ENCODE data around the gene WWOX.

The WWOX gene

DNA sequence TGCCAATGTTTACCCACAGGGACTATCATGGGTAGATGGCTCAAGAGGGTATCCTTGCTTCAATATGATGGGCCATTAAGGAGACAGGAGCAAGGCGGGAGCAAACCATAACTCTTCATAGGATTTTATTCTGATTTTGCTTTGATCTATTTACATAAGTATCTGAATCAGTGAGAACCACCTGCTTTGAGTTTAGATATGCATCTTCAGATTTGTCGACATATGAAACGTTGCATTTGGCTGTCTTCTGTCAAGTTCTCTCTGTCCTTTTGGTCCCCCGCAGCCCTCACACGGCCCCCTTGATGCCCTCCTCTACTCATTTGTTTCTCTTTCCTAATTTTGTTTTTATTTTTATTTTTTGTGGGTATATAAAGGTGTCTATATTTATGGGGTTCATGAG is 16.2 kb downstream of the WWOX start:
- Histone ChIP-seq H3K79me2 (ENCODE audit: insufficient read depth, low read length) (no peaks in the 10 kb centered on the region), H3K4me1 (ENCODE audit: insufficient read depth, low read length) (no peaks in the 10 kb centered on the region), H3K27ac (ENCODE audit: low read length) (no peak overlapping the region), H3K4me2 (ENCODE audit: insufficient read depth, low read length) (no peak overlapping the region), H3K4me3 (ENCODE audit: low read depth in 1 of 2, low read length in 2 of 2) (no peak overlapping the region), H2AFZ (ENCODE audit: low read depth, low read length) (no peak overlapping the region), H3K9me3 (ENCODE audit: insufficient read depth, low read length, severe bottlenecking) (no peaks in the 10 kb centered on the region), H3K27me3 (ENCODE audit: insufficient read depth, low read length, poor library complexity) (no peaks in the 10 kb centered on the region), H4K20me1 (ENCODE audit: insufficient read depth, low read length) (no peaks in the 10 kb centered on the region; the same call in 1 of the 2 replicates), H3K36me3 (ENCODE audit: insufficient read depth, low read length) (peaks cover 76% of the 10 kb centered on the region), H3K9ac (ENCODE audit: low read depth, low read length) (no peak overlapping the region)
- DNase-seq: no peak
- no peak for ATAC-seq (ENCODE audit: insufficient read depth, low read depth)
- TF ChIP-seq EZH2 (IDR thresholded peaks at IDR 0.05; ENCODE audit: borderline replicate concordance, low read depth, low read length, severe bottlenecking) (no peak), CTCF (IDR thresholded peaks at IDR 0.05; ENCODE audit: borderline replicate concordance, extremely low read depth, low read length, poor library complexity, severe bottlenecking) (no peak)

DNA sequence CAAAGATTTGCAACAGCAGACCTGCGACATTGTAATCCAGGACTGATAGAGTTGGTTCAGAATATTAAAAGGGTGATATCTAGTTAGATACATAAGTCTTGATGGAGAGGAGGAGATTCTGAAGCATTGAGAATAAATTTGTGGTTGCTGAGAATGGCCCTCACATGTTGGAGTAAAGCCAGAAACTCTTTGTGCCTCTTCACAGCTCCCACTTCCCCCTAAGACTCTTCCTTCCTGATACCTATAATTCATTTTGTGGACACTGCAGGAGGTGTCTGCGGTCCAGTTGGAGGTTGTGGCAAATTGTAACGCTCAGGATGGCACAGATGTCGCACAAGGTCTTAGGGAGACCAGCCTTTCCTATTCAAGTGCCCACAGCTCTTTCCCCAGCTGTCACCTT is 17.5 kb downstream of the WWOX start:
- no peaks in the 10 kb centered on the region for H3K9me3 ChIP-seq (ENCODE audit: insufficient read depth, low read length, severe bottlenecking)
- H3K4me1 ChIP-seq (ENCODE audit: insufficient read depth, low read length): no peaks in the 10 kb centered on the region

DNA sequence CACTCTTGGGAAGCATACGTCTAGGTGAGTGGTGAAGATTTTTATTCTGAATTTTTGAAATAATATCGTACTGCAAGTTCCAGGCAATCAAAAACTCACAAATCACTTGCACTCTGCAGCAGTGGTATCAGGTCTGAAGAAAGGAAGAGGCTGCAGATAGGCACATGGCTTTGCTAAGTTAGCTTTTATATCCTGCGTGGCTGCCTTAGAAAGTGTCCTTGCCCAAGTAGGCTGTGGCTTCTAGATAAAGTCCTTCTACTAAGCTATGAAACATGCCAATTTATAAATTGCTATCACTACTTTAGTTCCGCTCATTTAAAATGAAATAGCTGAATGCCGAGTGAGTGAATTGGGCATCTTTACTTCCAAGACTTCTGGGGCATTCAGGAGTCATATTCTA is 17.9 kb downstream of the WWOX start:
- Histone ChIP-seq H3K4me3 (ENCODE audit: low read depth in 1 of 2, low read length in 2 of 2) (no peak overlapping the region), H3K4me1 (ENCODE audit: insufficient read depth, low read length) (no peaks in the 10 kb centered on the region), H3K36me3 (ENCODE audit: insufficient read depth, low read length) (peaks cover 65% of the 10 kb centered on the region), H4K20me1 (ENCODE audit: insufficient read depth, low read length) (no peaks in the 10 kb centered on the region; the same call in 1 of the 2 replicates), H3K27me3 (ENCODE audit: insufficient read depth, low read length, poor library complexity) (no peaks in the 10 kb centered on the region), H3K27ac (ENCODE audit: low read length) (no peak overlapping the region), H3K4me2 (ENCODE audit: insufficient read depth, low read length) (no peak overlapping the region), H2AFZ (ENCODE audit: low read depth, low read length) (no peak overlapping the region), H3K9me3 (ENCODE audit: insufficient read depth, low read length, severe bottlenecking) (no peaks in the 10 kb centered on the region), H3K79me2 (ENCODE audit: insufficient read depth, low read length) (no peaks in the 10 kb centered on the region), H3K9ac (ENCODE audit: low read depth, low read length) (no peak overlapping the region)
- DNase-seq (no peak), ATAC-seq (ENCODE audit: insufficient read depth, low read depth) (no peak)
- TF ChIP-seq EZH2 (IDR thresholded peaks at IDR 0.05; ENCODE audit: borderline replicate concordance, low read depth, low read length, severe bottlenecking): no peak
- no peak for TF ChIP-seq CTCF (IDR thresholded peaks at IDR 0.05; ENCODE audit: borderline replicate concordance, extremely low read depth, low read length, poor library complexity, severe bottlenecking)

More for the DNA sequence above, 17.5 kb downstream of the WWOX start:
- Histone ChIP-seq H3K9ac (ENCODE audit: low read depth, low read length) (no peak overlapping the region), H3K27me3 (ENCODE audit: insufficient read depth, low read length, poor library complexity) (no peaks in the 10 kb centered on the region), H3K27ac (ENCODE audit: low read length) (no peak overlapping the region), H3K79me2 (ENCODE audit: insufficient read depth, low read length) (no peaks in the 10 kb centered on the region), H3K36me3 (ENCODE audit: insufficient read depth, low read length) (peaks cover 68% of the 10 kb centered on the region), H2AFZ (ENCODE audit: low read depth, low read length) (no peak overlapping the region), H3K4me3 (ENCODE audit: low read depth in 1 of 2, low read length in 2 of 2) (no peak overlapping the region), H4K20me1 (ENCODE audit: insufficient read depth, low read length) (no peaks in the 10 kb centered on the region; the same call in 1 of the 2 replicates), H3K4me2 (ENCODE audit: insufficient read depth, low read length) (no peak overlapping the region)
- ATAC-seq (ENCODE audit: insufficient read depth, low read depth) (no peak), DNase-seq (no peak)
- no peak for TF ChIP-seq EZH2 (IDR thresholded peaks at IDR 0.05; ENCODE audit: borderline replicate concordance, low read depth, low read length, severe bottlenecking)
- no peak for TF ChIP-seq CTCF (IDR thresholded peaks at IDR 0.05; ENCODE audit: borderline replicate concordance, extremely low read depth, low read length, poor library complexity, severe bottlenecking)
